Sciatic nerve (tissue), 2 donors: ENCODE measurements around the gene GATB. TPM values are rescaled to one million over a fixed set of nuclear protein-coding genes. Genes with fewer than 3 reads are reported as not detected.
A peak's percentile ranks its signal among the peaks of the same experiment; 100 is the strongest.

Experiments used
- ATAC-seq: fragments of 200-7000 bp; cut with Tn5 transposase; one replicate; pipeline ENCODE4 v1.9.1; 2020; ENCODE audit warnings: mild to moderate bottlenecking, moderate library complexity
- DNase-seq: peaks from one replicate; pipeline ENCODE4 v3.0.0-alpha.2; 2020; ENCODE audit warnings: low spot score
- intact Hi-C: fragments of 100-400 bp; cut with DNase I; formaldehyde crosslinking; loops from one replicate; pipeline ENCODE4 v1.14.2; 2022
- total RNA-seq: library from RNA; stranded (reverse); fragmentation: NEBNext Ultra II Directional; extraction: Animal tissue kit (Norgen Biotek cat#: 25700); gene quantifications from one replicate; pipeline ENCODE4 v1.2.1, GENCODE V29; 2021
- donor health status: DM: no; HTN: no; CAD: no.
- donor health status: DM: no; HTN: no; CAD: no.

Gene GATB
- total RNA-seq, 1 donor from 2014 or later = 51.9 TPM

GRCh38 chr4:151688003-151688784 is 72.6 kb downstream of the GATB start:
- intact Hi-C loops = no loop called here
- ATAC-seq = no peak
- no peak for DNase-seq

GRCh38 chr4:151687021-151687640 is 73.7 kb downstream of the GATB start:
- no peak for DNase-seq
- intact Hi-C loops = no loop called here
- no peak for ATAC-seq

- DNase-seq (no peak), ATAC-seq (no peak)
- intact Hi-C loops = no loop called here
These were observed 75.5 kb downstream of the GATB start for GRCh38 chr4:151685303-151685702.

GRCh38 chr4:151681085-151681484 is 79.7 kb downstream of the GATB start:
- ATAC-seq (no peak), DNase-seq (no peak)
- intact Hi-C loops = no loop called here

GRCh38 chr4:151679231-151679630 is 81.6 kb downstream of the GATB start:
- DNase-seq (no peak), ATAC-seq (no peak)
- intact Hi-C loops = no loop called here

GRCh38 chr4:151678048-151678872 is 82.5 kb downstream of the GATB start:
- DNase-seq (no peak), ATAC-seq (no peak)
- intact Hi-C loops = no loop called here

- no peak for DNase-seq
- no peak for ATAC-seq
- intact Hi-C loops = no loop called here
These were observed 83.6 kb downstream of the GATB start for GRCh38 chr4:151677193-151677592.

- intact Hi-C loops = no loop called here
- no peak for DNase-seq
- ATAC-seq = no peak
These were observed 84.5 kb downstream of the GATB start for GRCh38 chr4:151676301-151676700.

GRCh38 chr4:151675411-151675971 is 85.3 kb downstream of the GATB start:
- DNase-seq (no peak), ATAC-seq (peak; percentile 34)
- intact Hi-C loops = no loop called here

- DNase-seq (peak; percentile 76), ATAC-seq (peak; percentile 84)
These were observed 85.9 kb downstream of the GATB start for GRCh38 chr4:151674804-151675391.

GRCh38 chr4:151673908-151674520 is 86.8 kb downstream of the GATB start:
- intact Hi-C loops = no loop called here
- ATAC-seq (no peak), DNase-seq (no peak)

More at GRCh38 chr4:151674804-151675391, 85.9 kb downstream of the GATB start:
- intact Hi-C loops = no loop called here

GRCh38 chr4:151672996-151673395 is 87.8 kb downstream of the GATB start:
- ATAC-seq (no peak), DNase-seq (no peak)
- intact Hi-C loops = no loop called here

- no peak for DNase-seq
- intact Hi-C loops = no loop called here
- no peak for ATAC-seq
These were observed 89.2 kb downstream of the GATB start for GRCh38 chr4:151671541-151672059.

GRCh38 chr4:151670843-151671242 is 90.0 kb downstream of the GATB start:
- intact Hi-C loops = no loop called here
- ATAC-seq (no peak), DNase-seq (no peak)

- no peak for ATAC-seq
- intact Hi-C loops = no loop called here
These were observed 90.8 kb downstream of the GATB start for GRCh38 chr4:151669990-151670389.

GRCh38 chr4:151668689-151669402 is 92.0 kb downstream of the GATB start:
- no peak for ATAC-seq
- intact Hi-C loops = no loop called here

More at GRCh38 chr4:151669990-151670389, 90.8 kb downstream of the GATB start:
- DNase-seq = no peak

GRCh38 chr4:151667666-151668065 is 93.1 kb downstream of the GATB start:
- no peak for DNase-seq
- ATAC-seq = no peak
- intact Hi-C loops = no loop called here

More at GRCh38 chr4:151668689-151669402, 92.0 kb downstream of the GATB start:
- DNase-seq = no peak

- no peak for ATAC-seq
- intact Hi-C loops = no loop called here
- no peak for DNase-seq
These were observed 93.8 kb downstream of the GATB start for GRCh38 chr4:151667048-151667447.
